ENCODE measurements around the gene ZSWIM3. TPM values are rescaled to one million over a fixed set of nuclear protein-coding genes. Genes with fewer than 3 reads are reported as not detected.

Gene ZSWIM3
- total and polyA plus RNA-seq, 2 donors (not counting 3 experiments of a cell fraction or from before 2014, with no cell fraction given): 3.8 to 4.4 TPM

DNA sequence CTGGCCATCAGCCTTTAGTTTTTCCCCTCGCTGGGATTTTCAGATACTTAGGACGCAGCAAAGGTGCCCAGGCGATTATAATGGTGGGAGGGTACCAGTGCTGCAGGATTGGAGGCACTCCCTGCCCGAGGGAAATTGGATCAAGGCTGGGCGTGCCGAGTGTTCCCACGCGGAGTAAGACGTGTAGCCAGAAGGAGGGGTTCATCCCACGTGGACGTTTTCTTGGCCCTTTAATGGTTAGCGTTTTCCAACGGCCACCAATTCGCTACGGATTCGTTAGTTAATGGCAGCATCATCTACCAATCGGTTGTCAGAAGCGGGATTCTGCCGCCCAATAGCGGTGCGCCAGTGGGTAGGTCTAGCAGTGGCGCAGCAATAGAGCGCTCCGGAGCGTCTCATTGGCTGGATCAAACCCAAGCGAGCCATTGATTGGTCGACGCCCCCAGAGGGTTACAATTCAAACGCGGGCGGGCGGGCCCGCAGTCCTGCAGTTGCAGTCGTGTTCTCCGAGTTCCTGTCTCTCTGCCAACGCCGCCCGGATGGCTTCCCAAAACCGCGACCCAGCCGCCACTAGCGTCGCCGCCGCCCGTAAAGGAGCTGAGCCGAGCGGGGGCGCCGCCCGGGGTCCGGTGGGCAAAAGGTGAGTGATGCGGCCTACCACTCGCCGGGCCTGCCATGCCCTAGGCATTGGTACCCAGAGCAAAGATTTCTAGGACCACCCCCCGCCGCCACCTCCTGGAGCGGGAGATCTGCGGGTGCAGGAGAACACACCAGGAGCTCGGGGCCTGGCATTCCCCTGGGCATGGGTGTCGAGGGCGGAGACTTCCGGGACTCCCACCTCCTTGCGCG lies 45.0 kb upstream of the ZSWIM3 start, which contains the start of gene UBE2C:
UBE2C (plus strand) TSS at position 488 of the 849 bp plus-strand sequence; CDS start at position 540, 52 bp downstream.
- peak within 1 kb of the TSS; percentile 41 for H3K27ac ChIP-seq (ENCODE audit: insufficient read depth, low read depth, low read length)
- H2AFZ ChIP-seq (ENCODE audit: low read depth, low read length): peak within 1 kb of the TSS; percentile 76
- no peaks in the 10 kb centered on the region for H3K9me3 ChIP-seq (replicated peaks; ENCODE audit: control insufficient read depth, insufficient read depth, low read length)
- FAIRE-seq (peak; percentile 100), DNase-seq (ENCODE audit: low read depth, low spot score) (peak; percentile 100)
- BruUV-seq (replicated peaks): TSS peak; percentile 71
- no peaks in the 10 kb centered on the region for H4K20me1 ChIP-seq (replicated peaks; ENCODE audit: control insufficient read depth, extremely low read depth, insufficient read depth, low read length)
- peak within 1 kb of the TSS; percentile 78 for H3K9ac ChIP-seq (replicated peaks; ENCODE audit: extremely low read depth, insufficient read depth, low read length)
- peaks cover 15% of the 10 kb centered on the region for H3K4me1 ChIP-seq (ENCODE audit: control insufficient read depth, extremely low read depth, insufficient read depth, low read length)
- H3K4me3 ChIP-seq (replicated peaks in 1 of 3; ENCODE audit: insufficient read depth in 1 of 3, low read depth in 1 of 3, low read length in 3 of 3): peak within 1 kb of the TSS; percentile 59 to 96 (median 90)
- ChIA-PET POLR2A (no interaction called here), CTCF (interaction anchor here (1.0 to 2.9 kb wide), 3 partner anchors 12 to 158 kb away, joined by 3 to 12 read pairs (median 5); no protein-coding TSS in a partner anchor)
- intact Hi-C loops (cut with micrococcal nuclease) (loop anchor here (1.0 to 10.0 kb wide), 4 partner anchors 22 to 552 kb away; partner anchors contain the start of genes ACOT8, NCOA5 and ZSWIM3), dilution Hi-C loops (cut with MboI; ENCODE audit: extremely low pct_ligation_motif_present, low sequenced_read_pairs) (no loop called here)
- peak within 1 kb of the TSS; percentile 91 for H3K4me2 ChIP-seq (ENCODE audit: insufficient read depth, low read length)
- H3K36me3 ChIP-seq (ENCODE audit: control insufficient read depth in 2 of 2, extremely low read depth in 1 of 2, insufficient read depth in 2 of 2, low read length in 2 of 2): peaks cover 3 to 10% of the 10 kb centered on the region in 2 experiments
- peaks cover 25% of the 10 kb centered on the region for H3K79me2 ChIP-seq (ENCODE audit: control insufficient read depth, insufficient read depth, low read length)
- TF ChIP-seq, protein P1, sequence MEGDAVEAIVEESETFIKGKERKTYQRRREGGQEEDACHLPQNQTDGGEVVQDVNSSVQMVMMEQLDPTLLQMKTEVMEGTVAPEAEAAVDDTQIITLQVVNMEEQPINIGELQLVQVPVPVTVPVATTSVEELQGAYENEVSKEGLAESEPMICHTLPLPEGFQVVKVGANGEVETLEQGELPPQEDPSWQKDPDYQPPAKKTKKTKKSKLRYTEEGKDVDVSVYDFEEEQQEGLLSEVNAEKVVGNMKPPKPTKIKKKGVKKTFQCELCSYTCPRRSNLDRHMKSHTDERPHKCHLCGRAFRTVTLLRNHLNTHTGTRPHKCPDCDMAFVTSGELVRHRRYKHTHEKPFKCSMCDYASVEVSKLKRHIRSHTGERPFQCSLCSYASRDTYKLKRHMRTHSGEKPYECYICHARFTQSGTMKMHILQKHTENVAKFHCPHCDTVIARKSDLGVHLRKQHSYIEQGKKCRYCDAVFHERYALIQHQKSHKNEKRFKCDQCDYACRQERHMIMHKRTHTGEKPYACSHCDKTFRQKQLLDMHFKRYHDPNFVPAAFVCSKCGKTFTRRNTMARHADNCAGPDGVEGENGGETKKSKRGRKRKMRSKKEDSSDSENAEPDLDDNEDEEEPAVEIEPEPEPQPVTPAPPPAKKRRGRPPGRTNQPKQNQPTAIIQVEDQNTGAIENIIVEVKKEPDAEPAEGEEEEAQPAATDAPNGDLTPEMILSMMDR (IDR thresholded peaks at IDR 0.05; ENCODE audit: extremely low read depth in 1 of 2, insufficient read depth in 1 of 2, low read depth in 1 of 2, low read length in 2 of 2): no peak
- TF ChIP-seq POLR2AphosphoS5 (IDR thresholded peaks at IDR 0.05; ENCODE audit: insufficient read depth, low read depth, low read length) (peak; percentile 79), GATA2 (IDR thresholded peaks at IDR 0.05; ENCODE audit: insufficient read depth, insufficient read length, low read depth, low read length) (no peak), EZH2 (IDR thresholded peaks at IDR 0.05; ENCODE audit: borderline replicate concordance, low read depth, low read length, severe bottlenecking) (no peak), JUN (IDR thresholded peaks at IDR 0.05; ENCODE audit: borderline replicate concordance, insufficient read depth, insufficient read length, low read depth) (no peak), MYC (IDR thresholded peaks at IDR 0.05; ENCODE audit: low read depth, low read length) (peak; percentile 86), POLR2A (IDR thresholded peaks at IDR 0.05; ENCODE audit: low read depth, low read length) (peak; percentile 50), FOS (IDR thresholded peaks at IDR 0.05; ENCODE audit: borderline replicate concordance, insufficient read depth, low read length) (no peak)
- TF ChIP-seq, protein P2, sequence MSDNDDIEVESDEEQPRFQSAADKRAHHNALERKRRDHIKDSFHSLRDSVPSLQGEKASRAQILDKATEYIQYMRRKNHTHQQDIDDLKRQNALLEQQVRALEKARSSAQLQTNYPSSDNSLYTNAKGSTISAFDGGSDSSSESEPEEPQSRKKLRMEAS (IDR thresholded peaks at IDR 0.05; ENCODE audit: insufficient read depth, insufficient read length): peak; percentile 94
- no peaks in the 10 kb centered on the region for H3K27me3 ChIP-seq (ENCODE audit: control insufficient read depth in 2 of 2, insufficient read depth in 2 of 2, low read length in 2 of 2)
- no peaks in the 10 kb centered on the region for H3K9me1 ChIP-seq (replicated peaks; ENCODE audit: control insufficient read depth, extremely low read depth, insufficient read depth, low read length)
